ENCODE measurements around the gene MRPL32.

- TF ChIP-seq CTCF (IDR thresholded peaks at IDR 0.05) (no peak), POLR2A (IDR thresholded peaks at IDR 0.05) (no peak)
These were observed 35.2 kb downstream of the MRPL32 start for GRCh38 chr7:42967391-42967790.
